SU-DHL-6 (cell line): Measurements from ENCODE around the gene PXDC1.
"Not testable (repeated sequence)": the region's sequence is repeated elsewhere in the genome, so short reads cannot be mapped to it uniquely, and the experiment has no call there.

Experiments used
- H2AFZ ChIP-seq: fragments of 200-600 bp; sonication (generic); 2 replicates; pipeline ENCODE4 v1.6.1; 2014; ENCODE audit warnings: low read depth, mild to moderate bottlenecking, moderate library complexity, mixed read lengths, antibody characterized with exemption, low read length; ENCODE audit not compliant: severe bottlenecking
- H3F3A ChIP-seq: fragments of 200-600 bp; shearing (Covaris generic); 2 replicates; pipeline ENCODE4 v1.6.0; 2016; ENCODE audit warnings: antibody characterized with exemption, mild to moderate bottlenecking; ENCODE audit not compliant: insufficient read depth
- H3K27ac ChIP-seq: fragments of 200-600 bp; sonication (generic); 2 replicates; pipeline ENCODE4 v1.5.1; 2016; ENCODE audit warnings: low read depth, mild to moderate bottlenecking, low read length, moderate library complexity, mixed read lengths
- H3K27me3 ChIP-seq: fragments of 200-600 bp; sonication (generic), shearing (Covaris generic); 2 replicates; pipeline ENCODE4 v1.6.0; 2014; ENCODE audit warnings: mild to moderate bottlenecking, low read length
- H3K36me3 ChIP-seq: fragments of 200-600 bp; sonication (generic); 2 replicates; pipeline ENCODE4 v1.6.1; 2014; ENCODE audit warnings: mild to moderate bottlenecking, low read length, mixed read lengths
- H3K4me2 ChIP-seq: fragments of 300-600, 200-600 bp; shearing (Covaris generic), sonication (generic); 2 replicates; pipeline ENCODE4 v1.6.0; 2014; ENCODE audit warnings: low read length, low read depth, mild to moderate bottlenecking; ENCODE audit not compliant: poor library complexity, severe bottlenecking
- H3K4me3 ChIP-seq: fragments of 200-600 bp; sonication (generic); 2 replicates; pipeline ENCODE4 v1.5.1; 2014; ENCODE audit warnings: antibody characterized with exemption, low read length, mild to moderate bottlenecking, mixed read lengths; ENCODE audit not compliant: insufficient read depth, poor library complexity, severe bottlenecking
- H3K79me2 ChIP-seq: fragments of 200-600 bp; sonication (generic); 2 replicates; pipeline ENCODE4 v1.6.1; 2014; ENCODE audit warnings: mild to moderate bottlenecking, low read length, moderate library complexity; ENCODE audit not compliant: insufficient read depth
- H3K9ac ChIP-seq: fragments of 200-600 bp; sonication (generic); 2 replicates; pipeline ENCODE4 v1.7.0; 2014; ENCODE audit warnings: mild to moderate bottlenecking, low read length
- H3K9me2 ChIP-seq: fragments of 200-600 bp; sonication (generic); replicated peaks from 2 replicates; pipeline ENCODE4 v1.6.1; 2014; ENCODE audit warnings: low read length; ENCODE audit not compliant: insufficient read depth
- H3K9me3 ChIP-seq: fragments of 200-600 bp; sonication (generic); 2 replicates; pipeline ENCODE4 v1.6.1; 2014; ENCODE audit warnings: low read length, mixed read lengths; ENCODE audit not compliant: insufficient read depth
- H4K20me1 ChIP-seq: fragments of 200-600 bp; sonication (generic); 2 replicates; pipeline ENCODE4 v1.6.1; 2014; ENCODE audit warnings: low read depth, mild to moderate bottlenecking, antibody characterized with exemption, low read length, moderate library complexity, mixed read lengths

Gene PXDC1

GRCh38 chr6:3677351-3677750, 74.2 kb downstream of the PXDC1 start:
- not testable (repeated sequence) for H3K79me2 ChIP-seq, H3K27ac ChIP-seq, H3K36me3 ChIP-seq, H3K9me2 ChIP-seq, H2AFZ ChIP-seq, H3K9ac ChIP-seq, H4K20me1 ChIP-seq, H3K4me3 ChIP-seq, H3F3A ChIP-seq, H3K4me2 ChIP-seq, H3K27me3 ChIP-seq, H3K9me3 ChIP-seq
